ENCODE measurements around the gene KCNC1.

GRCh38 chr11:17736579-17736893 is 2.0 kb downstream of the KCNC1 start:
- TF ChIP-seq MXI1 (IDR thresholded peaks at IDR 0.05; ENCODE audit: low read depth, low read length) (no peak), RFX5 (IDR thresholded peaks at IDR 0.05; ENCODE audit: low read length) (no peak), CTCF (IDR thresholded peaks at IDR 0.05) (no peak), YY1 (IDR thresholded peaks at IDR 0.05; ENCODE audit: low read depth) (no peak)

All from SK-N-SH (cell line).